Stimulated activated CD4-positive, alpha-beta T cell treated with anti-CD3 and anti-CD28 coated beads, Interleukin-1b, Interleukin-23, amount 100 ng/mL, for 4 hours (primary cell): ENCODE measurements around the gene PTPRD.
"Not testable (repeated sequence)": the region's sequence is repeated elsewhere in the genome, so short reads cannot be mapped to it uniquely, and the experiment has no call there.

Experiments
- DNase-seq, 2 donors: peaks; one replicate each; pipeline ENCODE4 v3.0.0-alpha.2; 2020; ENCODE audit warnings: low read depth in 2 of 2

The PTPRD gene

DNA sequence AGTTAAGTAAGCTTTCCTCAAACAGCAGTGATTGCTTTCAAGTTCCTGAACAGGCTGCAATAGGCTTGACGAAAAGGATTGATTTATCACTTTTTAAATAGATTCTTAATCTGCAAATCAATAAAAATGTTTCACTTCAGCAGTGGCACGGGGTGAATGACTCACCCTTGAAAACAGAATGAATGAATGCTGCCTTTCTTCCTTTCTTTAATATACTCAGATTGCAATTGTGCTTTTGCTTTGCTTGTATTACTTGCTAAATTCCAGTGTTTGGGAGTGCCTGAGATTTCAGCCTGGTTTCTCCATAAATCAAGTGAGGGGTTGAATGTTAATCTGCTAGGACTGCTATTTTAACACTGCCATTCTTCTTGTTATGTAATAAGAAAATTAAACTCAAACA is 1293.8 kb downstream of the PTPRD start:
- no peak for DNase-seq

DNA sequence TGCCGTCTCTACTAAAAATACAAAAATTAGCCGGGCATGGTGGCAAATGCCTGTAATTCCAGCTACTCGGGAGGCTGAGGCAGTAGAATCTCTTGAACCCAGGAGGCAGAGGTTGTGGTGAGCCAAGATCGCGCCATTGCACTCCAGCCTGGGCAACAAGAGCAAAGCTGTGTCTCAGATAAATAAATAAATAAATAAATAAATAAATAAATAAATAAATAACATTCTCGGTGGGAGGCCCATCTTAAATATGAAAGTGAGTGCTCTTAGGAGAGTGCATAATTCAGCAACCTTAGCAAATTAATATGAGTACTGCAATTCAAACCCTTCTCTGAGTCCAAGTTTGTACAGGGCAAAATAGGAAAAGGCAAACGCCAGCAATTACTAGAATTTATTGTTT is 1302.1 kb downstream of the PTPRD start:
- not testable (repeated sequence) for DNase-seq

DNA sequence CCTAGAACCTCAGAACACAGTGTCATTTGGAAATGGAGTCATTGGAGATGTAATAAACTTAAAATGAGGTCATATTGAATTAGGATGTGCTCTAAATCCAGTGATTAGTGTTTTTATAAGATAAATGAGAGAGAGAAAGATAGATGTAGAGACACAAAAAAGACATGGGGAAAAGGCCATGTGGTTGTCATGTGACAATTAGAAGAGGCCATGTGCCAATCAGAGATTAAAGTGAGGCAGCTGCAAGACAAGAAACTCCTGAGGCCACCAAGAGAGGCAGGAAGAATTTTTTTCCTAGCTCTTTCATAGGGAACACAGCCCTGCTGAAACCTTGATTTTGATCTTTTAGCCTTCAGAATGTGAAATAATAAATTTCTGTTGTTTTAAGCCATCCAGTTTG is 1307.2 kb downstream of the PTPRD start:
- no peak for DNase-seq

DNA sequence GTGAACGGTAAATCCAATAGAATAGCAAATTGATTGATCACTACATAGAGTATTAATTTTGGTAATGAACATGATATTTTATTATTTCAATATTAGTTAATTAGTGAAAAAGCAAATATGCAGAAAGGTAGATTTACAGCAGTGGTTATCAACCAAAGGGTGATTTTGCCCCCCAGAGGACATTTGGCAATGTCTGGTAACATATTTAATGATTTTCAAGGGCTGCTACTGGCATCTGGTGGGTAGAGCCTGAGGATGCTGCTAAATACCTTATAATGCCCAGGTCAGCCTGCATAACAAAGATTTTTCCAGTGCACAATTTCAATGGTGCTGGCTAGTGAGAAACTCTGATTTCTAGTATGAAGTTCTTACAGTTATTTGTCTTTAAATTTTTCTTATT is 1313.7 kb downstream of the PTPRD start:
- no peak for DNase-seq

DNA sequence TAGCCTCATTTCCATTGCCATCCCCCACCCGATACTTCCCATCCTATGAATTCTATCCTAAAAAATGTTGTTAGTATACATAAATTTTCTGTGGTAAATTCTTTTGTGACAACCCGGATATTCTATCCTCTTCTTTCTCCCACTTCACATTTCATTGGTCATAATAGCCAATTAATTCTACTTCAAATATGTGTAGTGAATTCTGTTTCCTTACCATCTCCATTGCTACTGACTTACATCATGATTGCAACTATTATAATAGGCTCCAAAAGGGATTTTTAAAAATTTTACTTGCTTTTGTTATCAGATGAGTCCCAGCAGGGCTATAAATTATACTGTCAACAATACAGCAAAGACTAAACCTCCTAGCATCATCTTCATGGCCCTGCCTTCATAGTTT is 1326.8 kb downstream of the PTPRD start:
- DNase-seq = no peak

DNA sequence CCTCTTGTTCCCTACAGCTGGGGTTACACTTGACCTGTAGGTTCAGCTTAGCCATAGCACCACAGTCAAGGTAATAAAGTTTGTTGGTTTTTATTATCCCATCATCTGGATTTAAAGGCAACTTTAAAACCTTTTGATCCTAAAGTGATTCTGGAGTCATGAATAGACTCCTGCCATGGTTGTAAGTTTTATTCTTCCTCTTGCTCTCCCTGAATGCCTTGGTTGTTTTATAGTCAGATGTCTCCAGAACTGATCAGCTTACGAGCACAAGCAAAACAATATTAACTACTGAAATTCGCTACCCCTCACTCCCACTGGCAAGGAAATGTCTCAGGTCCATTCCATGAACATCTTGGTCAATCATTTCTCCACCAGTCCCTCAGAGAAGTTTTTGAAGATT is 1328.6 kb downstream of the PTPRD start:
- no peak for DNase-seq

DNA sequence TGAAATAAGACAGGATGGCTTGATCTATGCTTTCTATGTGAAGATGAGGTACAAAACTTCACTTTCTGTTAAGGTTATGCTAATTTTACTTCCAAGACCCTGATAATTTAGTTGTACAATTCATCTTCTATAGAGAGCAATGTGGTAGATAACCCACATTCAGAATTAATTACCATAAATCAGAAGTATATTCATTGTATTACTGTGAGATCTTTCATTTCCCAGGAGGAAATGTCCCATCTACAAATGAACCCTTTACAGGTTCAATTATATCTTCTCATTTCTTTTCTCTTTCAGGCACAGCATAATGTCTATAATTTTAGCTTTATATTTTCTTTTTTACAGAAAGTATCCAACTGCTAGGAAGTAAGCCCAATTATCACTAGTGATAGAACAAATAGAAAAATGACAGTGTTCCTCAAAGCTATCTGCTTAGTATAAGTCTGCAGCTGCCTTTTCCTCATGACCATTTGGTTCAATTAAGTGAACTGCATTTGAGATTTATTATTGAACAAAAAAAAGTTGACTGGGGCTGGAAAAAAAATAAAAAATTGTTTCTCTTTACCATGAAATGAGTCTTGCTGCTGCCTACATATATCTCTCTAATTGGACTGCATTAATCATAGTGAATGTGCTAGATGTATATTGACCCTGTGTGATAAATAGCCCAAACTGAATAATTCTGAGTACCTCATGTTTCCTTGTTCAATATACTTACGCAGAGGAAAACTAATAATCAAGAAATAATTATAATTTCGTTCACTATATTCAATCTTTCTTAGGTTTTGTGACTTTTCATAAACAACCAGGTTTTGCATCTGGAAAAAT is 1329.4 kb downstream of the PTPRD start:
- no peak for DNase-seq

DNA sequence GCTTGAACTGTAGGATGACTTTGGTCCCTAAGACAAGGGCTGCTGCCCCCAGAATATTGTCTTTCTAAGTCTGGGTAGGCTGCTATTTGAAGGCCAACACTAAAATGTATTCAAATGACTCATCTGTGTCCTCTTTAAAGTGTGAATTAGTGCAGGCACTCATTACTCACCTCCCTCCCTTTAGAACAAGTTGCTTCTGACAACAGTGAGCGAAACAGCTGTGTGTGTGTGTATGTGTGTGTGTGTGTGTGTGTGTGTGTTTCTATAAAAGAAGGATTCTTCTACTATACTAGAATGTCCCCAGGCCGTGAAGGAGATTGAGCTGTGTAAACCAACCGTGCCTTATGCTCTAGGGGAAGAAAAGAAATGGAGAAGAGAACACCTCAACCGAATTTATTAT is 1337.2 kb downstream of the PTPRD start:
- DNase-seq = no peak

DNA sequence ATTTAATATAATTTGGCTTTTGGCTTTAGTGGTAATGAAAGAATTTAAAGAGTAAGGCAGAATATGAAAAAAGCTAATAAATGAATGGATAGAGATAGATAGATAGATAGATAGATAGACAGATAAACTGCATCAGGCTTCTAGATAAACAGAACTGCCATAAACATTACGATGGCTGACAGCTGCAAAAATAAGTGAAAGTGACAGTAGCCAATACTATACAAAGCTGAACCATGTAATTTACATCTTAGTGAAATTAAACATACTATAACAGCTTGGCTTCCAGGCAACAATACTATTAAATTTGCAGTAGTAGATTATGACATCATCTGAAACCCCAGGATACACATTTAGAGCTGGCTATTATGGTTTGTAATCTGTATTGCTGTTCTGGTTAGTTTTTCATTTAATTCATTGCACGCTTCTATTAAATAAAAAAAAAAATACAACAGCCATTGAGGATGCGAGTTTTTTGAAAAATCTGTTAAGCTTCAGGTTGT is 1354.8 kb downstream of the PTPRD start:
- no peak for DNase-seq

DNA sequence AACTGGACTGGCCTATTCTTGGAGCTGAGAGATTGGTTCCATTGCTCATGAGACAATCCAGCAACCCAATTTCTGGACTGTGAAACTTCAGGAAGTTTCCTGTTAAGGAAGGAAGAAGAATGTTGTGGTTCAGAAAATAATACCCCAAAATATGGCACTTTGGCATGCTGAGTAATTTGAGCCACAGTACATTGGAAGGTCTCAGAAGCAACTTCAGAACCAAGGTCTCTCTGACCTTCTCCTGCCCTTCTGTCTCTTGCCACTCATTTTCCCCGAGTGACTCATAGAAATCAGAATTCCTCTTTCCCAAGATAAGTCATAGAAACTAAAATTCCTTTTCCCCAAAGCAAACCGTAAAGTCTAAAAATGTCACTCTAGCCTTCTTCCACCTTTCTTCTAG is 1366.1 kb downstream of the PTPRD start:
- DNase-seq = no peak

DNA sequence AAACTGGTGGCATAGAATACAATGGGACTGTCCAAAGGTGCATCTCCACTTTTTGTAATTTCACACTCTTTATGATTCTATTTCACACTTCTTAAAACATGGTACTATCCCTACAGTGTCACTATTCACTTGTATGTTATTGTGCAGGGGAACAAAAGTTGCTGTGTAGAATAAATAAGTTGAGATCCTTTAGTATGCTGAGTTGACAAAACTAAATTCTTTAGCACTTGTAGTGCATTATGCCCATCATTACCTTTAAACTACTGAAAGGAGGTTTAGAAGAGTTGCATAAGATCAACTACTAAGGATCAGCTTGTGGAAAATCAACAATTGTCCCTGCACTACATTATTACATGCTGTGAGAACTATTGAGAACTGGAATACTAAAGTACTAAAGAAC is 1380.9 kb downstream of the PTPRD start:
- DNase-seq = no peak

DNA sequence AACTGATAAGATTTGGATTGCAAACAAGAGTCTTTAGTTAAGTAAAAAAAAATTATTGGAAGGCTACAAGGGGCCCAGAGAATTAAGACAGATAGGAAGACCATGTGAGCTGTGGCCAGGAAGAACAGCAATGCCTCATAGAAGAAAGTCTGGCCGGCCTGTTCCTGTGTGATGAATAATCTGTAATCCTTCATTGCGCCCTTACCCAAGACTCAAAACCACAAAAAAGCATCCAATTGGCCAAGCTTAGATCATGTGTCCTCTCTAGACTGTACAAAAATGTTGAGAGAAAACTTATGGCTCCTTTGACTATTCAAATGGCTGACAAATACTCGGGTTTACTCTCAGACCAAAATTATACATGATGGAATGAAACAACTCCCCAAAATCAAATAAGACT is 1383.5 kb downstream of the PTPRD start:
- DNase-seq = no peak

DNA sequence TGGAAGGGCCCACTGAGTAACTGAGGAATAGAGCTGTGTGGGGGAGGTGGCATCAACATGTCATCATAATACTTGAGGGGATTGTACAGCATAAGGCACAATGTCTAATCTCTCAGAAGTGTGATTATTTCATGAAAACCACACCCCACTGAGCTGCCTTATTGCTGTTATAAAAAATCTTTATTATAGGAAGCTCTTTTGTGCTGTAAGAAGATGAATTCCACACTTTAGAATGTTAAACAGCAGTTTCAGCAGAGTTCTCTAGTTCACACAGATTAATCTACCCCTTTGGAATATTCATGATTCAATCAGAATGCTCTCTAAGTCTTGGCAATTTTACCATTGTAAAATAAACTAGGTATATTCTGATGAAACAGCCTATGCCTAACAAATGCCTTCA is 1389.6 kb downstream of the PTPRD start:
- DNase-seq = no peak

DNA sequence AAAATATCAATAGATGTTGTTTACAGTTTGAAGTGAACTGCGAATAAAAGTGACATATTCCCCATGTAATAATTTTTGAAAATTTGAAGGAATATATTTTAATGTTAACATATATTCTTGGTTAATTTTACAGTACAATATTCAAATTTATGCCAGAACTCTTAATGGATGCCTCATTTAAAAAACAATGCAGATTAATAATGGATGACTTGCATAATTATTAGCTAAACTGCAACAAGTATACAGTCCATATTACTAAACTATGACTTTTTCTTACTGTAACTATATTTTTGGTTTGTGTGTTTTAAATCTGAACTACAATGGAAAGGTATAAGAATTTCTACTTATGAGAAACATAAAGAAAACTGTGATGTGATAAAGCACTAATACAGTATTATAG is 1390.1 kb downstream of the PTPRD start:
- DNase-seq = no peak

DNA sequence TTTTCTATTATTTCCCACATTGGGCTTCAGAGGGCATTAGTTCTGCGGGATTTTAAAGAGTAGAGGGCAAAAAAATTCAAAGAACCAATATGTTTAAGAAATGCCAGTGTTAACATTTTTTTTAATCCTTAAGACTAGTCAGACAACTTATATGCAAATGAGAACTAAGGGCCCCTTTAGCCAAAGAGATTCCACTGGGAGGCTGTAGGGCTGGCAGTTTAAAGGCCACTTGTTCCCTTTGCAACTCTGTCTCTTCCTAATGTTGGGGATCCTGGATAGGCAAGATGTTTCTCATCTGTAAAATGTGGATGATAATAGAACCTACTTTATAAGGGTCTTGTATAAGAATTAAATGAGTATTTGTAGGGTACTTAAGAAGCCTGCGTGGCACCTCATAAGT is 1395.9 kb downstream of the PTPRD start:
- DNase-seq = no peak

DNA sequence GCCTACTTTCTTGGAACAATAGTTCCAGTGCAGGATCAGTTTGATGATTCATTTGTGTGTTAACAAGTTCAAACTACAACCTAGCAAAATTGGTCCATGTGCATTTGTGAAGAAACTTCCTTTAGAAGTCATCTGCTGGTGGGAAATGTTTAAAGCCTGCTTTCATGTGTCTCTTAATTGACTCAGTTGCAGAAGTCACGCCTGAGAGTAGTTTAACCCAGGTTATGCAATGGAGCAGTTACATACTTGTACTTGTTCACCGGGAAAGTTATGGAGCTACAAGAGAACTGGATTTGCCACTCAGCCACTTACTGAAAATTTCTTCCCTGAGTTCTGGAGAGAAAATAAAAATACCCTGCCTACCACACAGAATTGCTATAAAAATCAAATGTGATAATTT is 1397.8 kb downstream of the PTPRD start:
- DNase-seq = no peak

DNA sequence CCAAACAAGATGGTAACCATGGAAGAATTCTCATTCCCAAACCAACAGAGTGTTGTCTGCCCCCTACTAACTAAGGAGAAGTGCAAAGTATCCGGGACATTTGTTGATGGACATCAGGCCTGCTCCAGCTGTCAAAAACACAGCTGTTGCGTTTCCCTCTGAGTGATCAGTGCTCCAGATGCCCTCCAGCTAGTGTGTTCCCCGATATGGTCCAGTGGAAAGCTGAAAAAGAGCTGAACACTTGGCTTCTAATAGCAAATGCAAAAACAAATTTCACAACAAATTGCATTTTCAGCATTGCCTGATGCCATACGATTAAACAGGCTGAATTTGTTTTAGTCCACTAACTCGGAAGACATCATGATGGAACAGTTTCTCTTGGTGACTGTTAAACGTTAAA is 1398.7 kb downstream of the PTPRD start:
- no peak for DNase-seq

DNA sequence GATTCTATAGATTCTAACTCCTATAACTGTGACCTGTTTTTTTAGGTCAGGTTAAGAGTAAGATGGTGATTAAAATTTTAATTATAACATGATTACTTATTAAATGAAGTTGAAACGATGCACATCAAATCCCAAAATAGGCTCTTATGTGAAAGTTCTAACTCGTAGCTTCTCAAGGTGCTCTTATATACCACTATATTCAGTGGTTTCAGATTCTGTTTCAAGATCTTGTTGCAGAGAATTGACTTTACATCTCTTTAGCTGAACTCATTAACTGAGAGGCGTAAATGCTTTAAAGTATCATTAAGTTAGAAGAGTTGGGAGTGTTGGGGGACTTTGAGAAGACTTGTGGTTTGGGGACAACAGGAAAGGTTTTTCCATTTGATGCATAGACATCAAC is 1399.8 kb downstream of the PTPRD start:
- no peak for DNase-seq

DNA sequence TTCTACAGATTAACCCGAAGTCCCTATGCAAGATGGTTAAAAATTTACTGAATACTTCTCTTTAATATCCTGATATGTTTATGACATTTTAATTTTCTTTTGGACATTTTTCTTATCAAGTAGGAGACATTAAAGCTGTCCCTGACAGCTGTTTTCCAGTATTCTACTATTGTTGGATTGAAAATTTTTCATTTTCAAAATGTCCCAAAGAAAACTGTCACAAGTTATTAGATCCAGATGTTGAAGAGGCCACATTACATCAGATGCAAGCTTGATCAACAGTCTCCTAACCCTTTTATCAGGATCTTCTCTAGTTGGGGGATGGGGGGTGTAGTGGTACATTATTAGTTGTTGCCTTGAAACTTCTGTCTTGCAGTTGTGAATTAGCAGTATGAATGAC is 1410.5 kb downstream of the PTPRD start:
- no peak for DNase-seq

DNA sequence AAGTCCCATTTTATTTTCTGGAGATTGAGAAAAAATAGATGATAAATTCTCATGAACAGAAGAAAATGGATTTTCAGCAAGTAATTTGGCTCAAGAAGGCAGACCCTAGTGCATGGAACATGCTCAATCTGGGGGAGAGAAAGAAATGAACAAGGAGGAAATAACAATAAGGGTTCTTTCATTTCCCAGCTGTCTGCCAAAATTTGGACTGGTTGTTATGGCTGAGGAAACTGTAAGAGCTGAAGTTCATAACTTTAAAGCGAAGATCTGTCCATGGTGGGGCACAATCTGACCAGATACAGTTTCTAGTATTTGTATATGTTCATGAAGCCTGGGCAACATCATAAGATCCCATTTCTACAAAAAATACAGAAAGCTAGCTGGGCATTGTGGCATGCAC is 1426.7 kb downstream of the PTPRD start:
- DNase-seq = no peak

DNA sequence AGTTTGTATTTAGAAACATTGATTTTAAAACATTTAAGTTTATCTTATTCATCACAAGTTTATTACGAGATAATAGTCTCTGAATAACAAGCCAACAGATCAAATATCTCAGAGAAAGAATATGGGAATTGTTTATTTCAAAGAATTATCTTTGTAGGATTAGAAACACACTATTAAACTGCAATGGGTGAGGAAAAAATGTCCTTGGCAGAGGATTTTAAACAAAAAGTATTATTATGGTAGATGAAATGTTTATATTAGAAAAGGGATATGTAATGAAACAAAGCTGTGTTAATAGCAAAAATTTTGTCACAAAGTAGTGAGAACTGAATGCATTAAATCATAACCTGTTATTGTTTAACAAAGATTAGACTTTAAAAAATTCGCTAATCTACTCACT is 1430.4 kb downstream of the PTPRD start:
- DNase-seq = no peak

DNA sequence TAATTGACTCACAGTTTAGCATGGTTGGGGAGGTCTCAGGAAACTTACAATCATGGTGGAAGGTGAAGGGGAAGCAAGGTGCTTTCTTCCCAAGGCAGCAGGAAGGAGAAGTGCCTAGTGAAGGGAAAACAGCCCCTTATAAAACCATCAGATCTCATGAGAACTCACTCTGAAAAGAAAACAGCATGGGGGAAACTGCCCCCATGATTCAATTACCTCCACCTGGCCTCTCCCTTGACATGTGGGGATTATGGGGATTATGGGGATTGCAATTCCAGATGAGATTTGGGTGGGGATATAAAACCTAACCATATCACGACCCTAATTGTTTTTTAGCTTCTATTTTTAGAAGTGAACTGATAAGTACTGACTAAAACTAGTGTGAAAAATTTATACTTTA is 1435.7 kb downstream of the PTPRD start:
- DNase-seq = no peak

DNA sequence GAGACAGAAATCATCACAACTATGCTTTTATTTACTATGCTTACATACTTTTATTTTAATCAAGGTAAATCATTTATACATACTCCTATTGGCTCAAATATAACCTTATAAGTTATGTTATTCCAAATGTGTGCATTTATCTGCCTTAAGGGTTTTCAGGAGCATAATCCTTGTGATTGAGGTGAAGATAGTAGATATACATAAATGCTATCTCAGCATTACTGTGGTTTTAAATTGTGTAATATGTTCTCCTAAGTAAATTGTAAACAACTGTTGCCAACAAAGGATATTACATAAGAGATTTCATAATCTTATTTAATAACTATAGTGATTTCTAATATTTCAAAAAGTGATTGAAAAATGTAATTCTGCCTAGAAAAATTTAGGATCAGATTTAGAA is 1438.4 kb downstream of the PTPRD start:
- no peak for DNase-seq

DNA sequence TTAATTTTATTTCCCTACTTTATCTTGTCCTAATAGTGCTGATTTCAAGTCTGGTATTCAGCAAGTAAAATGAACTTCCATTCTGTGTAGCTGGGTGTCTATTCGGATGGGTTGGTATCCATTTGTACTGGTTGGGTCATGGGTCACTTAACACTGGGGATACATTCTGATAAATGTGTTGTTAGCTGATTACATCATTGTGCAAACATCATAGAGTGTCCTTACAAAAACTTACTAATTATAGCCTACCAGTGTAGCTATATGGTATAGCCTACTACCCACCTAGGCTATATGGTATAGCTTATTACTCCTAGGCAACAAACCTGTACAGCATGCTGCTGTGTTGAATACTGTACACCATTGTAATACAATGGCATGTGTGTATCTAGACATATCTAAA is 1439.5 kb downstream of the PTPRD start:
- DNase-seq = no peak
